Spleen (tissue), 11 donors: ENCODE results near the gene HSCB. TPM values are rescaled to one million over a fixed set of nuclear protein-coding genes. Genes with fewer than 3 reads are reported as not detected.
"Not testable (repeated sequence)": the region's sequence is repeated elsewhere in the genome, so short reads cannot be mapped to it uniquely, and the experiment has no call there.

Experiments
- DNase-seq: peaks from one replicate; pipeline ENCODE4 v3.0.0-alpha.2; 2020
- H3K27ac ChIP-seq, 8 donors: fragments of 200-600 bp; sonication (generic) in 7 of 8; 1 replicate in 4 of 8; 2 replicates in 4 of 8; pipeline versions ENCODE4 v1.5.0 to v1.8.0; 2016 to 2021; ENCODE audit warnings: inconsistent platforms in 4 of 8, mild to moderate bottlenecking in 4 of 8, moderate library complexity in 1 of 8
- H3K27me3 ChIP-seq, 7 donors: fragments of 200-600 bp; sonication (generic) in 6 of 7; replicated peaks in 1 of 7; 1 replicate in 4 of 7; 2 replicates in 3 of 7; pipeline versions ENCODE4 v1.5.0 to v1.8.0; 2016 to 2021; ENCODE audit warnings: inconsistent platforms in 3 of 7, mild to moderate bottlenecking in 1 of 7
- H3K36me3 ChIP-seq, 6 donors: fragments of 200-600 bp; sonication (generic) in 5 of 6; 1 replicate in 4 of 6; 2 replicates in 2 of 6; pipeline versions ENCODE4 v1.5.0 to v1.8.0; 2016 to 2021; ENCODE audit warnings: inconsistent platforms in 2 of 6
- H3K4me1 ChIP-seq, 6 donors: fragments of 200-600 bp; sonication (generic) in 5 of 6; 1 replicate in 3 of 6; 2 replicates in 3 of 6; pipeline versions ENCODE4 v1.5.0 to v1.8.0; 2016 to 2021; ENCODE audit warnings: inconsistent platforms in 3 of 6
- H3K4me3 ChIP-seq, 8 donors: fragments of 200-600 bp; sonication (generic) in 7 of 8; 1 replicate in 4 of 8; 2 replicates in 4 of 8; pipeline versions ENCODE4 v1.5.0 to v1.8.0; 2016 to 2021; ENCODE audit warnings: inconsistent platforms in 4 of 8, mild to moderate bottlenecking in 4 of 8, moderate library complexity in 2 of 8
- H3K9me3 ChIP-seq, 8 donors: fragments of 200-600 bp; sonication (generic) in 7 of 8; 1 replicate in 4 of 8; 2 replicates in 4 of 8; pipeline versions ENCODE4 v1.5.0 to v1.8.0; 2016 to 2021; ENCODE audit warnings: inconsistent platforms in 4 of 8
- POLR2A ChIP-seq, 3 donors: fragments of 450-650 bp; IDR thresholded peaks; one replicate each; pipeline ENCODE4 v1.5.1; 2017; ENCODE audit warnings: antibody characterized with exemption in 3 of 3, mild to moderate bottlenecking in 1 of 3
- POLR2AphosphoS5 ChIP-seq, 3 donors: sonication (generic); formaldehyde crosslinking; IDR thresholded peaks; one replicate each; pipeline ENCODE4 v1.5.1; 2017; ENCODE audit warnings: antibody characterized with exemption in 3 of 3
- WGBS, 5 donors: extraction: QIAGEN DNeasy Blood & Tissue Kit in 3 of 5; methylation state at CpG; one replicate each; pipeline versions ENCODE4 v1.1.5 to v1.1.7; 2013 to 2018; 5-methylcytosine and 5-hydroxymethylcytosine counted together
- intact Hi-C: fragments of 100-400 bp; cut with DNase I; formaldehyde crosslinking; loops from one replicate; pipeline ENCODE4 v1.15.0; 2023; ENCODE audit warnings: low total_unique reads
- polyA plus RNA-seq, 3 donors: library from polyadenylated mRNA; stranded (reverse); fragments of 200-250 nt; gene quantifications; one replicate each; pipeline ENCODE4 v1.2.1, GENCODE V29; 2013
- total RNA-seq, 7 donors: library from RNA; depleted of rRNA in 3 of 7; stranded (reverse); fragments of >200 nt in 3 of 7; fragmentation: NEBNext Ultra II Directional in 4 of 7; extraction: Animal tissue kit (Norgen Biotek cat#: 25700) in 4 of 7; gene quantifications; one replicate each; pipeline versions ENCODE4 v1.1.0 to v1.2.1, GENCODE V29; 2016 to 2021
- TF ChIP-seq, protein P1 (sequence below), 11 experiments: fragments of 200-600 bp in 7 of 11; fragments of 450-650 bp in 4 of 11; sonication (generic) in 4 of 11; IDR thresholded peaks in 8 of 11; conservative IDR thresholded peaks in 3 of 11; 1 replicate in 7 of 11; 2 replicates in 4 of 11; pipeline versions ENCODE4 v1.4.0 to v1.8.0; 2016 to 2021; ENCODE audit warnings: antibody characterized with exemption in 11 of 11, inconsistent platforms in 4 of 11, mild to moderate bottlenecking in 1 of 11
- donor health status: healthy with polysubstance abuse.
- donor health status: DM: no; HTN: no; CAD: no; lungs with moderate emphysema.
- donor health status: DM: no; HTN: no; CAD: no.
- donor health status: Bipolar disorder and iron deficiency.
- donor health status: healthy.
- donor health status: DM: no; HTN: no; CAD: no.
- donor health status: DM: yes; HTN: yes; CAD: no.

The HSCB gene
- total and polyA plus RNA-seq, 10 donors = 13.5 to 26.6 (median 19.0) TPM

DNA sequence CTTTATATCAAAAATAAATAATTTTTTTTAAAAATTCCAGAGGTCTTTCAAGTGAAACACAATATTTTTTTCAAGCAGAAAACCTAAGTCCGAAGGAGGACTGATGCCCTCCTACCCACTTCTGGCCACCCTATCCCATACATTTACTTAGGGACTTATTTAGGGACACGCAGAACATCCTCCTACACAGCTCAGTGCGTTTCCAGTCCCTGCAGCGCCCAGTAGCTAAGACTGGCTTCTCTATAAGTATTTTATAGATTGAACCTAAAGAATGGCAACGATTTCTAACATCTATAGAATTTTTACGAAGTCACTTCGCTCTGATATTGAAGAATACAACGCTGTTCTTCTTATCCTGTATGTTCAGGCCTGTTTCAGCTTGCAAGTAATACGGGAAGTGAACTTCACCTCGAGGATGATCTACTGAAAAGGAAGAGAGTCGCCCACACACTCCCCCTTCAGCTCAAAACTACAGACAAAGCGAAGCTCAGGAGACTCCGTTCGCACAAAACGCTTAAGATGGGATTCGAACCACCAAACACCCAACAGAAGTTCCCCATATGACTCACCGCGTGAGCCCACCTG lies 547 bp upstream of the HSCB start:
- peak overlapping the region; percentile 61 to 97 (median 94) for H3K4me3 ChIP-seq
- intact Hi-C loops = no loop called here
- H3K4me1 ChIP-seq = peaks cover 6 to 41% (median 22%) of the 10 kb centered on the region in 6 donors
- no peaks in the 10 kb centered on the region for H3K27me3 ChIP-seq
- 8 to 12% (median 9%) methylated on average over 16 to 18 of the region's 18 CpGs for WGBS, 5 donors
- peaks cover 3 to 38% (median 26%) of the 10 kb centered on the region in 6 donors for H3K36me3 ChIP-seq
- DNase-seq = peak; percentile 64
- H3K9me3 ChIP-seq = no peaks in the 10 kb centered on the region
- peak in 1 of 3 donors; percentile 13 for TF ChIP-seq POLR2A (IDR thresholded peaks at IDR 0.05)
- TF ChIP-seq POLR2AphosphoS5 (IDR thresholded peaks at IDR 0.05) = no peak
- H3K27ac ChIP-seq = peak overlapping the region in 7 of 8 donors; percentile 3 to 100 (median 99)

DNA sequence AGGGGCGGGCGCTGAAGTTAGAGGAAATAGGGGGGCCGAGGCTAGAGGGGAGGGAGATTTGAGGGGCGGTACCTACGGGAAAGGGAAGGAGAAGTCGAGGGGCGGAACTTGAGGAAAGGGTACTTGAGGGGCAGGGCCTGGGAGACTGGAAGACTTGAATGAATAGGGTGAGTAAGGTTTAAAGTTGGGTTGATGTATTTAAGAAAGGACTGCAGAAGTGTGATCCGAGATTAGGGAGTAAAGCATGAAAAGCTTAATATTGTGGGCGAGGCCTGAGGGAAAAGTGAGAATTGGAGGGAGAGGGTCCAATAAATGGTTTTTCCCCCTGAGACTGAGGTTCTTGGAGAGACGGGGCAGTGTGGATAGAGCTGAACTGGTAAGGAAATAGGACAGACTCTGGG lies 723 bp downstream of the HSCB start:
- intact Hi-C loops = no loop called here
- 1 to 4% (median 3%) methylated on average over 10 of the region's 10 CpGs for WGBS, 5 donors

DNA sequence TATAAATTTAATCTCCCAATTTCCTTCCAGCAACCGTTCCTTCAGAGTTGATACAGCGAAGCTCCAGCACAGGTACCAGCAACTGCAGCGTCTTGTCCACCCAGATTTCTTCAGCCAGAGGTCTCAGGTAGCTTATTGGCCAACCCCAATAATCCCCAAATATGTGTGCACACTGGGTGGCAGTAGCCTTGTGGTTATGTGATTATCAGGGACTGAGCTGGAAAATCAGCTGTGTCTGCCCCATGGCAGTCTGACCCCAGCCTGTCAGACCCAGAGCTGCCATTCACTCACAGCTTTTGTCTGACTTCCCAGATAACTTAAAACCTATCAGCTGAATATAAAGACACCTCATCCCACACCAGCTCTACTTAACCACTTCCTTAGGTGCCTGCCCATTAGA lies 2.0 kb downstream of the HSCB start:
- 94 to 98% (median 96%) methylated on average over 3 of the region's 3 CpGs for WGBS, 5 donors
- peaks cover 6 to 50% (median 26%) of the 10 kb centered on the region in 6 donors for H3K4me1 ChIP-seq

More for the DNA sequence above, 723 bp downstream of the HSCB start:
- Histone ChIP-seq H3K4me3 (peak overlapping the region; percentile 61 to 97 (median 94)), H3K27ac (peak overlapping the region; percentile 16 to 100 (median 99)), H3K9me3 (no peaks in the 10 kb centered on the region), H3K27me3 (no peaks in the 10 kb centered on the region), H3K36me3 (peaks cover 3 to 48% (median 35%) of the 10 kb centered on the region in 6 donors), H3K4me1 (peaks cover 6 to 41% (median 22%) of the 10 kb centered on the region in 6 donors)
- DNase-seq = no peak
- TF ChIP-seq, protein P1, sequence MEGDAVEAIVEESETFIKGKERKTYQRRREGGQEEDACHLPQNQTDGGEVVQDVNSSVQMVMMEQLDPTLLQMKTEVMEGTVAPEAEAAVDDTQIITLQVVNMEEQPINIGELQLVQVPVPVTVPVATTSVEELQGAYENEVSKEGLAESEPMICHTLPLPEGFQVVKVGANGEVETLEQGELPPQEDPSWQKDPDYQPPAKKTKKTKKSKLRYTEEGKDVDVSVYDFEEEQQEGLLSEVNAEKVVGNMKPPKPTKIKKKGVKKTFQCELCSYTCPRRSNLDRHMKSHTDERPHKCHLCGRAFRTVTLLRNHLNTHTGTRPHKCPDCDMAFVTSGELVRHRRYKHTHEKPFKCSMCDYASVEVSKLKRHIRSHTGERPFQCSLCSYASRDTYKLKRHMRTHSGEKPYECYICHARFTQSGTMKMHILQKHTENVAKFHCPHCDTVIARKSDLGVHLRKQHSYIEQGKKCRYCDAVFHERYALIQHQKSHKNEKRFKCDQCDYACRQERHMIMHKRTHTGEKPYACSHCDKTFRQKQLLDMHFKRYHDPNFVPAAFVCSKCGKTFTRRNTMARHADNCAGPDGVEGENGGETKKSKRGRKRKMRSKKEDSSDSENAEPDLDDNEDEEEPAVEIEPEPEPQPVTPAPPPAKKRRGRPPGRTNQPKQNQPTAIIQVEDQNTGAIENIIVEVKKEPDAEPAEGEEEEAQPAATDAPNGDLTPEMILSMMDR (IDR thresholded peaks at IDR 0.05 in 8 of 11, conservative IDR thresholded peaks at IDR 0.05 in 3 of 11) = no peak
- TF ChIP-seq POLR2A (IDR thresholded peaks at IDR 0.05) = no peak
- TF ChIP-seq POLR2AphosphoS5 (IDR thresholded peaks at IDR 0.05) = no peak

DNA sequence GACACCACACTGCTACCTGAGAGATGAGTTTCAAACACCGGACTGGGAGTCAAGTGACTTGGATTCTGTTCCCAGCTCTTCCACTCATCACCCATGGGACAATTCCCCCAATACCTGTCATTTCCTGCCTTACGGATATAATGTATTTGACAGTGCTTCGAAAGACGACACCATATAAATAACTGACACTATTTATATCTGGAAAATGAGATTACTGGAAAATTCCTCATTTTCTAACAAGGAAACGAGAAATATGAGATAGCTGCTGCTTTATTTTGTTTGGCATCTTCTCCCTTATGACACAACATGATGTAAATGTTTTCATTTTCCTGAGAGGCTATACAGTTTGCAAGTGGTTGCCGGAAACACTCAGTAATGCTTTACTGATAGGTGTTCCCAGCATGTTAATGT lies 8.6 kb downstream of the HSCB start:
- Histone ChIP-seq H3K36me3 (peaks cover 3 to 81% (median 41%) of the 10 kb centered on the region in 6 donors), H3K4me1 (peaks cover 0 to 20% (median 8%) of the 10 kb centered on the region in 6 donors), H3K27me3 (no peaks in the 10 kb centered on the region), H3K9me3 (no peaks in the 10 kb centered on the region), H3K4me3 (no peak overlapping the region), H3K27ac (no peak overlapping the region)
- WGBS, 5 donors = 91 to 93% (median 91%) methylated on average over 6 of the region's 6 CpGs
- intact Hi-C loops = no loop called here
- TF ChIP-seq POLR2A (IDR thresholded peaks at IDR 0.05) = no peak
- no peak for TF ChIP-seq POLR2AphosphoS5 (IDR thresholded peaks at IDR 0.05)
- TF ChIP-seq, protein P1 (IDR thresholded peaks at IDR 0.05 in 8 of 11, conservative IDR thresholded peaks at IDR 0.05 in 3 of 11) = no peak
- DNase-seq = no peak

More for the DNA sequence above, 2.0 kb downstream of the HSCB start:
- Histone ChIP-seq H3K27me3 (no peaks in the 10 kb centered on the region), H3K36me3 (peaks cover 3 to 56% (median 46%) of the 10 kb centered on the region in 6 donors), H3K9me3 (no peaks in the 10 kb centered on the region), H3K27ac (peak overlapping the region in 1 of 8 donors; percentile 99), H3K4me3 (no peak overlapping the region)
- TF ChIP-seq, protein P1 (IDR thresholded peaks at IDR 0.05 in 8 of 11, conservative IDR thresholded peaks at IDR 0.05 in 3 of 11) = no peak
- TF ChIP-seq POLR2A (IDR thresholded peaks at IDR 0.05) = no peak
- TF ChIP-seq POLR2AphosphoS5 (IDR thresholded peaks at IDR 0.05) = no peak
- DNase-seq = peak; percentile 7
- intact Hi-C loops = no loop called here

DNA sequence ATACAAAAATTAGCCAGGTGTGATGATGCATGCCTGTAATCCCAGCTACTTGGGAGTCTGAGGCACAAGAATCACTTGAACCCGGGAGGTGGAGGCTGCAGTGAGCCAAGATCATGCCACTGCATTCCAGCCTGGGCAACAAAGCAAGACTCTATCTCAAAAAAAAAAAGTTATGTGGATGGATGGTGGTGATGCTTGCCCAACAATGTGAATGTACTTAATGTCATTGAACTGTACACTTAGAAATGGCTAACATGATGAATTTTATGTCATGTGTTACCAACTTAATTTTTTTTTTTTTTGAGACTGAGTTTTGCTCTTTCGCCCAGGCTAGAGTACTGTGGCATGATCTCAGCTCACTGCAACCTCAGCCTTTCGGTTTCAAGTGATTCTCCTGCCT lies 12.7 kb downstream of the HSCB start:
- H3K4me1 ChIP-seq, H3K27me3 ChIP-seq, DNase-seq, H3K27ac ChIP-seq, intact Hi-C loops, H3K9me3 ChIP-seq, H3K4me3 ChIP-seq: not testable (repeated sequence)
- peaks cover 0 to 52% (median 8%) of the 10 kb centered on the region in 6 donors for H3K36me3 ChIP-seq
- WGBS, 5 donors = 96 to 98% (median 97%) methylated on average over 3 of the region's 3 CpGs
